Left lung (tissue), 10 donors: ENCODE data around the gene LTBP2. TPM values are rescaled to one million over a fixed set of nuclear protein-coding genes. Genes with fewer than 3 reads are reported as not detected.
A peak's percentile ranks its signal among the peaks of the same experiment; 100 is the strongest.

Experiments used
- ATAC-seq: fragments of 200-7000 bp; cut with Tn5 transposase; one replicate; pipeline ENCODE4 v1.9.1; 2020; ENCODE audit warnings: moderate library complexity
- DNase-seq, 4 donors: peaks; one replicate each; pipeline ENCODE4 v3.0.0-alpha.2; 2013 to 2020
- H3K27ac ChIP-seq, 2 donors: fragments of 200-600 bp; sonication (generic) in 1 of 2; one replicate each; pipeline versions ENCODE4 v1.5.0 to v1.8.0; 2020 to 2021
- H3K27me3 ChIP-seq, 2 donors: fragments of 200-600 bp; sonication (generic) in 1 of 2; one replicate each; pipeline versions ENCODE4 v1.5.0 to v1.8.0; 2020 to 2021
- H3K36me3 ChIP-seq, 2 donors: fragments of 200-600 bp; sonication (generic) in 1 of 2; one replicate each; pipeline versions ENCODE4 v1.5.0 to v1.8.0; 2020 to 2021
- H3K4me1 ChIP-seq, 2 donors: fragments of 200-600 bp; one replicate each; pipeline ENCODE4 v1.8.0; 2021
- H3K4me3 ChIP-seq, 2 donors: fragments of 200-600 bp; sonication (generic) in 1 of 2; one replicate each; pipeline versions ENCODE4 v1.5.0 to v1.8.0; 2020 to 2021; ENCODE audit warnings: mild to moderate bottlenecking in 1 of 2
- H3K9me3 ChIP-seq, 2 donors: fragments of 200-600 bp; sonication (generic) in 1 of 2; one replicate each; pipeline versions ENCODE4 v1.5.0 to v1.8.0; 2020 to 2021
- CTCF ChIP-seq, 2 donors: fragments of 200-600 bp; sonication (generic) in 1 of 2; IDR thresholded peaks; one replicate each; pipeline versions ENCODE4 v1.5.0 to v1.8.0; 2021; ENCODE audit warnings: antibody characterized with exemption in 2 of 2
- intact Hi-C, 2 donors: fragments of 100-400 bp; cut with DNase I; formaldehyde crosslinking; loops; one replicate each; pipeline versions ENCODE4 v1.11.2 to v1.14.2; 2022
- polyA plus RNA-seq, 6 donors: library from polyadenylated mRNA; unstranded; fragments of 120-200 nt; gene quantifications; one replicate each; pipeline ENCODE4 v1.2.1, GENCODE V29; 2013; ENCODE audit not compliant: insufficient read length in 6 of 6
- total RNA-seq, 2 donors: library from RNA; stranded (reverse); fragmentation: NEBNext Ultra II Directional; extraction: Animal tissue kit (Norgen Biotek cat#: 25700); gene quantifications; one replicate each; pipeline ENCODE4 v1.2.1, GENCODE V29; 2021
- donor health status: DM: no; HTN: yes; CAD: no.
- donor health status: DM: no; HTN: no; CAD: no.

The LTBP2 gene
- total and polyA plus RNA-seq, 8 donors = 14.0 to 154 (median 19.3) TPM

- H3K27me3 ChIP-seq = no peaks in the 10 kb centered on the region
- H3K9me3 ChIP-seq = no peaks in the 10 kb centered on the region
- no peak overlapping the region for H3K4me3 ChIP-seq
- peaks cover 9 to 11% of the 10 kb centered on the region in 2 donors for H3K4me1 ChIP-seq
- DNase-seq (peak in 1 of 4 donors; percentile 54), ATAC-seq (no peak)
- no peak overlapping the region for H3K27ac ChIP-seq
- no peak for TF ChIP-seq CTCF (IDR thresholded peaks at IDR 0.05)
- intact Hi-C loops = no loop called here
- no peaks in the 10 kb centered on the region for H3K36me3 ChIP-seq
Observed at GRCh38 chr14:74587363-74587707, 24.7 kb downstream of the LTBP2 start.

GRCh38 chr14:74586681-74587362 lies 25.2 kb downstream of the LTBP2 start:
- Histone ChIP-seq H3K4me1 (peaks cover 5 to 6% of the 10 kb centered on the region in 2 donors), H3K36me3 (no peaks in the 10 kb centered on the region), H3K27ac (no peak overlapping the region), H3K9me3 (no peaks in the 10 kb centered on the region), H3K27me3 (no peaks in the 10 kb centered on the region), H3K4me3 (no peak overlapping the region)
- intact Hi-C loops = no loop called here
- DNase-seq (peak in 1 of 4 donors; percentile 41), ATAC-seq (no peak)
- TF ChIP-seq CTCF (IDR thresholded peaks at IDR 0.05) = no peak

- intact Hi-C loops = no loop called here
- H3K27me3 ChIP-seq = no peaks in the 10 kb centered on the region
- no peaks in the 10 kb centered on the region for H3K36me3 ChIP-seq
- ATAC-seq = no peak
- TF ChIP-seq CTCF (IDR thresholded peaks at IDR 0.05) = no peak
- DNase-seq = peak in 1 of 4 donors; percentile 73
- H3K4me1 ChIP-seq = peaks cover 0 to 2% of the 10 kb centered on the region in 2 donors
- no peak overlapping the region for H3K4me3 ChIP-seq
- no peaks in the 10 kb centered on the region for H3K9me3 ChIP-seq
- no peak overlapping the region for H3K27ac ChIP-seq
Observed at GRCh38 chr14:74585406-74586335, 26.4 kb downstream of the LTBP2 start.

- no peak for TF ChIP-seq CTCF (IDR thresholded peaks at IDR 0.05)
- ATAC-seq (no peak), DNase-seq (peak in 1 of 4 donors; percentile 2)
- intact Hi-C loops = no loop called here
- Histone ChIP-seq H3K9me3 (no peaks in the 10 kb centered on the region), H3K27ac (no peak overlapping the region), H3K36me3 (no peaks in the 10 kb centered on the region), H3K4me1 (peaks cover 2 to 4% of the 10 kb centered on the region in 2 donors), H3K4me3 (no peak overlapping the region), H3K27me3 (no peaks in the 10 kb centered on the region)
Observed at GRCh38 chr14:74584951-74585350, 27.1 kb downstream of the LTBP2 start.
